Stomach (tissue), 4 donors: ENCODE data around the gene MPIG6B.

Source experiments
- CTCF ChIP-seq, 7 experiments: fragments of 450-650 bp in 4 of 7; fragments of 200-600 bp in 3 of 7; sonication (generic) in 3 of 7; IDR thresholded peaks; one replicate each; pipeline ENCODE4 v1.5.1; 2016 to 2019; ENCODE audit warnings: antibody characterized with exemption in 7 of 7, control low read depth in 2 of 7, mild to moderate bottlenecking in 1 of 7
- EP300 ChIP-seq: sonication (generic); formaldehyde crosslinking; IDR thresholded peaks from one replicate; pipeline ENCODE4 v1.6.1; 2017; ENCODE audit warnings: antibody characterized with exemption
- POLR2A ChIP-seq, 4 donors: fragments of 450-650 bp; IDR thresholded peaks; one replicate each; pipeline ENCODE4 v1.6.1; 2016; ENCODE audit warnings: antibody characterized with exemption in 4 of 4, control low read depth in 2 of 4, mild to moderate bottlenecking in 1 of 4, moderate library complexity in 1 of 4

- TF ChIP-seq CTCF (IDR thresholded peaks at IDR 0.05) (no peak), EP300 (no peak), POLR2A (IDR thresholded peaks at IDR 0.05) (no peak)
These were observed 19.7 kb downstream of the MPIG6B start for GRCh38 chr6:31742894-31743293.
